Fibroblast of lung (primary cell): Measurements from ENCODE around the gene TMEM175.

Experiments used
- CTCF ChIP-seq, 2 donors: IDR thresholded peaks in 1 of 2; conservative IDR thresholded peaks in 1 of 2; 1 replicate in 1 of 2; 2 replicates in 1 of 2; pipeline ENCODE4 v1.5.1; 2011 to 2012; ENCODE audit warnings: low read length in 2 of 2, control low read depth in 1 of 2, inconsistent platforms in 1 of 2, low read depth in 1 of 2, mild to moderate bottlenecking in 1 of 2
- EZH2 ChIP-seq: IDR thresholded peaks from 2 replicates; pipeline ENCODE4 v1.5.1; 2012; ENCODE audit warnings: low read length, control low read depth, mild to moderate bottlenecking; ENCODE audit errors: missing control alignments

GRCh38 chr4:987624-988513 is 55.6 kb downstream of the TMEM175 start:
- TF ChIP-seq CTCF (conservative IDR thresholded peaks at IDR 0.05 in 1 of 2, IDR thresholded peaks at IDR 0.05 in 1 of 2; ENCODE audit: low read depth in 1 of 2, low read length in 2 of 2) (no peak), EZH2 (no peak)
